HepG2 (cell line): ENCODE results near the gene BCAN. TPM values are rescaled to one million over a fixed set of nuclear protein-coding genes. Genes with fewer than 3 reads are reported as not detected.

Experiments
- HBP1 ChIP-seq: IDR thresholded peaks from 2 replicates; pipeline ENCODE4 v1.6.1; 2016; ENCODE audit warnings: low read depth, control low read depth
- HNF1A ChIP-seq, 2 experiments: sonication (generic) in 1 of 2; formaldehyde crosslinking in 1 of 2; IDR thresholded peaks; 2 replicates each; pipeline versions ENCODE4 v1.4.0 to v1.6.1; 2016 to 2020; ENCODE audit warnings: borderline replicate concordance in 1 of 2, low read depth in 1 of 2, mild to moderate bottlenecking in 1 of 2, missing genetic modification reagents in 1 of 2
- HNF4A ChIP-seq: sonication (generic); formaldehyde crosslinking; IDR thresholded peaks from 2 replicates; pipeline ENCODE4 v1.4.0; 2020; ENCODE audit warnings: missing genetic modification reagents
- HNRNPL ChIP-seq: fragments of 200-400 bp; formaldehyde crosslinking; IDR thresholded peaks from 2 replicates; pipeline ENCODE4 v1.6.1; 2017; ENCODE audit warnings: mild to moderate bottlenecking, low read depth, low read length
- MLXIP ChIP-seq: sonication (generic); formaldehyde crosslinking; IDR thresholded peaks from 2 replicates; pipeline ENCODE4 v1.9.0; 2021; ENCODE audit warnings: missing genetic modification reagents, borderline replicate concordance
- NAIF1 ChIP-seq: sonication (generic); formaldehyde crosslinking; IDR thresholded peaks from 2 replicates; pipeline ENCODE4 v1.5.0; 2020; ENCODE audit warnings: mild to moderate bottlenecking, missing genetic modification reagents, borderline replicate concordance
- NFRKB ChIP-seq: fragments of 450-650 bp; IDR thresholded peaks from 2 replicates; pipeline ENCODE4 v1.6.1; 2017
- NR3C1 ChIP-seq: sonication (generic); formaldehyde crosslinking; IDR thresholded peaks from 2 replicates; pipeline ENCODE4 v1.4.0; 2020; ENCODE audit warnings: missing genetic modification reagents
- POLR2A ChIP-seq, 2 experiments: IDR thresholded peaks; 2 replicates each; pipeline ENCODE4 v1.6.1; 2011; ENCODE audit warnings: low read depth in 2 of 2, low read length in 2 of 2, mild to moderate bottlenecking in 1 of 2, moderate library complexity in 1 of 2; ENCODE audit not compliant: insufficient read depth in 1 of 2
- POLR2AphosphoS2 ChIP-seq: IDR thresholded peaks from 2 replicates; pipeline ENCODE4 v1.6.1; 2011; ENCODE audit warnings: low read depth, low read length, improper control_type of control experiment
- SP140L ChIP-seq: sonication (generic); formaldehyde crosslinking; IDR thresholded peaks from 2 replicates; pipeline ENCODE4 v1.4.0; 2020; ENCODE audit warnings: missing genetic modification reagents, borderline replicate concordance
- TARDBP ChIP-seq: sonication (generic); formaldehyde crosslinking; IDR thresholded peaks from 2 replicates; pipeline ENCODE4 v1.8.0; 2022; ENCODE audit warnings: mild to moderate bottlenecking, missing genetic modification reagents
- ZBTB39 ChIP-seq: sonication (generic); formaldehyde crosslinking; IDR thresholded peaks from 2 replicates; pipeline ENCODE4 v1.5.0; 2020; ENCODE audit warnings: missing genetic modification reagents
- ZFP82 ChIP-seq: sonication (generic); formaldehyde crosslinking; IDR thresholded peaks from 2 replicates; pipeline ENCODE4 v1.5.1; 2020; ENCODE audit warnings: mild to moderate bottlenecking, missing genetic modification reagents, borderline replicate concordance
- ZNF10 ChIP-seq: sonication (generic); formaldehyde crosslinking; IDR thresholded peaks from 2 replicates; pipeline ENCODE4 v1.4.0; 2020; ENCODE audit warnings: mild to moderate bottlenecking, low read depth, missing genetic modification reagents, borderline replicate concordance
- ZNF556 ChIP-seq: sonication (generic); formaldehyde crosslinking; IDR thresholded peaks from 2 replicates; pipeline ENCODE4 v1.4.0; 2020; ENCODE audit warnings: mild to moderate bottlenecking, missing genetic modification reagents, borderline replicate concordance
- ZNF558 ChIP-seq: sonication (generic); formaldehyde crosslinking; IDR thresholded peaks from 2 replicates; pipeline ENCODE4 v1.9.0; 2022; ENCODE audit warnings: mild to moderate bottlenecking, missing genetic modification reagents, borderline replicate concordance
- polyA plus RNA-seq, 8 experiments: library from polyadenylated mRNA; depleted of rRNA in 3 of 8; stranded (reverse) in 7 of 8; unstranded in 1 of 8; fragments of >200 nt; fragmentation: Illumina TruSeq in 4 of 8; extraction: Trizol in 4 of 8; gene quantifications; 2 replicates each; pipeline versions ENCODE4 v1.2.1 to v1.2.3, GENCODE V29; 2011 to 2016; ENCODE audit warnings: low read depth in 4 of 8, missing spikeins in 1 of 8, mixed read lengths in 1 of 8; ENCODE audit not compliant: insufficient read depth in 1 of 8
- total RNA-seq, 5 experiments: library from RNA; depleted of rRNA; stranded (reverse); fragments of >200 nt; fragmentation: Illumina TruSeq; extraction: Trizol; gene quantifications; 2 replicates each; pipeline ENCODE4 v1.2.3, GENCODE V29; 2016; ENCODE audit warnings: low read depth in 1 of 5

The BCAN gene
- total and polyA plus RNA-seq, 2 of the 13 experiments (the other 11 are each of a cell fraction or from before 2014, with no cell fraction given), result not detected

GRCh38 chr1:156659988-156660751 lies 18.3 kb downstream of the BCAN start (continued):
- TF ChIP-seq HNF1A (IDR thresholded peaks at IDR 0.05; ENCODE audit: low read depth), result no peak
- peak; percentile 28; the same call in 1 of the 2 replicates for TF ChIP-seq HNF1A (CRISPR knock-in tag; IDR thresholded peaks at IDR 0.05; ENCODE audit: borderline replicate concordance)
- peak; percentile 71; the same call in 1 of the 2 replicates for TF ChIP-seq POLR2AphosphoS2
- no peak for TF ChIP-seq ZBTB39
- no peak for TF ChIP-seq ZNF10 (CRISPR knock-in tag)
- TF ChIP-seq NFRKB, result no peak
- no peak for TF ChIP-seq NR3C1 (CRISPR knock-in tag)
- TF ChIP-seq HBP1 (CRISPR knock-in tag), result 0 out of 2 replicates have a peak, but pooled peaks have one; percentile 51
- TF ChIP-seq ZNF556 (CRISPR knock-in tag), result no peak; the same call in 1 of the 2 replicates
- TF ChIP-seq HNF4A (CRISPR knock-in tag), result no peak
- TF ChIP-seq NAIF1, result no peak
- TF ChIP-seq TARDBP (CRISPR knock-in tag), result peak; percentile 83; the same call in 1 of the 2 replicates
- no peak; the same call in 1 of the 2 replicates for TF ChIP-seq ZFP82 (CRISPR knock-in tag)
- TF ChIP-seq MLXIP (CRISPR knock-in tag), result no peak
- peak in 1 of 2 experiments; percentile 95; a peak in 2 of 4 replicates for TF ChIP-seq POLR2A (IDR thresholded peaks at IDR 0.05; ENCODE audit: insufficient read depth in 1 of 2, low read depth in 2 of 2, low read length in 2 of 2)
- no peak for TF ChIP-seq SP140L
- TF ChIP-seq ZNF558 (CRISPR knock-in tag), result no peak
- TF ChIP-seq HNRNPL, result peak; percentile 80
